Measurements from ENCODE around the gene RYR3. TPM values are rescaled to one million over a fixed set of nuclear protein-coding genes. Genes with fewer than 3 reads are reported as not detected.

The RYR3 gene
- total and polyA plus RNA-seq, 2 donors (not counting 1 experiment from before 2014, with no cell fraction given) = not detected

DNA sequence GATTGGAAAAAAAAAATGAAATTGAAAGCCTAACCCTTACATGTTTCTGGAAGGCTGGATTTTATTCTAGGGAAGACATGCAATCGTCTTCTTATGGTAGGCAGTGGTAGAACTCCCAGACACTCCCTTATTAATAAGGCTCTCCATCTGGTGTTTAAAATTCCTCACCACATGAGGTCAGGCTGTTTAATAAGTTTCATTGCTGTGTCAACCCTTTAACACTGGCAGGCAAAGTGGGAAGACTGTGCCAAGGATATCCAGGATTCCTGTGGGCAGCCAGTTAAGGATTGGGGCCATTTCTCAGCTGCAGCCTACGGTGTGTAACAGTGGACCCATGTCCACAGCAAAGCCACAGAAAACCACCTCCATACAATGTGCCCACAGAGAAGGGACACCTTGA lies 432.0 kb downstream of the RYR3 start:
- Mint-ChIP-seq H3K9me3 (ENCODE audit: insufficient read depth) (no peaks in the 10 kb centered on the region), H3K27ac (no peak overlapping the region), H3K4me1 (no peaks in the 10 kb centered on the region), H3K27me3 (no peaks in the 10 kb centered on the region), H3K4me3 (no peak overlapping the region)
- H3K27ac ChIP-seq (ENCODE audit: low read length in 2 of 2) = no peak overlapping the region
- no peak overlapping the region for H3K4me2 ChIP-seq (replicated peaks; ENCODE audit: low read depth, low read length, poor library complexity, severe bottlenecking)
- H3K36me3 ChIP-seq (replicated peaks in 1 of 2; ENCODE audit: control extremely low read depth in 1 of 2, control insufficient read depth in 1 of 2, extremely low read depth in 1 of 2, insufficient read depth in 2 of 2, low read length in 1 of 2) = no peaks in the 10 kb centered on the region
- DNase-seq (no peak), ATAC-seq (ENCODE audit: low read depth) (no peak)
- no peaks in the 10 kb centered on the region for H3K9me3 ChIP-seq (ENCODE audit: control extremely low read depth in 1 of 3, control insufficient read depth in 2 of 3, insufficient read depth in 1 of 3, low read length in 2 of 3)
- no peak overlapping the region for H3K9ac ChIP-seq (ENCODE audit: low read length)
- no peak overlapping the region for H2AFZ ChIP-seq (ENCODE audit: insufficient read depth, low read depth, low read length, poor library complexity, severe bottlenecking)
- H3K27me3 ChIP-seq (replicated peaks in 1 of 4; ENCODE audit: control extremely low read depth in 1 of 4, control insufficient read depth in 3 of 4, insufficient read depth in 4 of 4, low read length in 3 of 4) = no peaks in the 10 kb centered on the region
- no peaks in the 10 kb centered on the region for H3K4me1 ChIP-seq (ENCODE audit: control insufficient read depth in 2 of 2, insufficient read depth in 2 of 2, low read length in 2 of 2)
- intact Hi-C loops (cut with micrococcal nuclease) = no loop called here
- WGBS (ENCODE audit: insufficient coverage) = 90% methylated on average over 1 of the region's 2 CpGs
- ChIA-PET POLR2A (no interaction called here), CTCF (interaction anchor here (1.0 to 1.1 kb wide), 2 partner anchors 8 to 42 kb away, joined by 3 to 5 read pairs; no protein-coding TSS in a partner anchor)
- H3K79me2 ChIP-seq (ENCODE audit: control insufficient read depth, insufficient read depth, low read length) = no peaks in the 10 kb centered on the region
- TF ChIP-seq, protein P1, sequence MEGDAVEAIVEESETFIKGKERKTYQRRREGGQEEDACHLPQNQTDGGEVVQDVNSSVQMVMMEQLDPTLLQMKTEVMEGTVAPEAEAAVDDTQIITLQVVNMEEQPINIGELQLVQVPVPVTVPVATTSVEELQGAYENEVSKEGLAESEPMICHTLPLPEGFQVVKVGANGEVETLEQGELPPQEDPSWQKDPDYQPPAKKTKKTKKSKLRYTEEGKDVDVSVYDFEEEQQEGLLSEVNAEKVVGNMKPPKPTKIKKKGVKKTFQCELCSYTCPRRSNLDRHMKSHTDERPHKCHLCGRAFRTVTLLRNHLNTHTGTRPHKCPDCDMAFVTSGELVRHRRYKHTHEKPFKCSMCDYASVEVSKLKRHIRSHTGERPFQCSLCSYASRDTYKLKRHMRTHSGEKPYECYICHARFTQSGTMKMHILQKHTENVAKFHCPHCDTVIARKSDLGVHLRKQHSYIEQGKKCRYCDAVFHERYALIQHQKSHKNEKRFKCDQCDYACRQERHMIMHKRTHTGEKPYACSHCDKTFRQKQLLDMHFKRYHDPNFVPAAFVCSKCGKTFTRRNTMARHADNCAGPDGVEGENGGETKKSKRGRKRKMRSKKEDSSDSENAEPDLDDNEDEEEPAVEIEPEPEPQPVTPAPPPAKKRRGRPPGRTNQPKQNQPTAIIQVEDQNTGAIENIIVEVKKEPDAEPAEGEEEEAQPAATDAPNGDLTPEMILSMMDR (IDR thresholded peaks at IDR 0.05) = no peak
- TF ChIP-seq EZH2 (IDR thresholded peaks at IDR 0.05; ENCODE audit: borderline replicate concordance, insufficient read depth, low read depth, low read length, poor library complexity, severe bottlenecking) = no peak
- no peak overlapping the region for H3K4me3 ChIP-seq (ENCODE audit: control extremely low read depth in 1 of 5, extremely low read depth in 1 of 5, insufficient read depth in 1 of 5, low read depth in 2 of 5, low read length in 4 of 5)
- H4K20me1 ChIP-seq (ENCODE audit: control insufficient read depth, insufficient read depth, low read length, poor library complexity, severe bottlenecking) = no peaks in the 10 kb centered on the region

DNA sequence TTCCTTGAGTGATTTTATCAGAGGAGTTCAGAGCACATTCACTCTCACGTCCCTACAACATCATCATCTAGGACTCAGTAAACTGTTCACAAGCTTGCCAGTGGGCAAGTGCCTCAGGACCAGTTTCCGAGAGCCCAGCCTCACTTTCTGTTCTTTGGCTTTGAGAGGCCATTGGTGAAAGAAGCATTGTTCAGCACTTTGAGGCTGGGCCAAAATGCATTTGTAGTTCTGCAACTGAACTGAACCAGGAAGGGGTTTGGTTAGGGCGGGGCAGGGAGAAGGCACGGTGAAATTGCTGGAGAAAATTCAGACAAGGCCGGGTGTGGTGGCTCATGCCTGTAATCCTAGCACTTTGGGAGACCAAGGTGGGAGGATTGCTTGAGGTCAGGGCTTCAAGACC lies 435.4 kb downstream of the RYR3 start:
- H3K27ac ChIP-seq (ENCODE audit: low read length in 2 of 2) = no peak overlapping the region
- intact Hi-C loops (cut with micrococcal nuclease) = no loop called here
- Mint-ChIP-seq H3K27me3 (no peaks in the 10 kb centered on the region), H3K4me3 (no peak overlapping the region), H3K4me1 (no peaks in the 10 kb centered on the region), H3K9me3 (ENCODE audit: insufficient read depth) (no peaks in the 10 kb centered on the region), H3K27ac (no peak overlapping the region)
- H3K9me3 ChIP-seq (ENCODE audit: control extremely low read depth in 1 of 3, control insufficient read depth in 2 of 3, insufficient read depth in 1 of 3, low read length in 2 of 3) = no peaks in the 10 kb centered on the region
- no peak overlapping the region for H3K9ac ChIP-seq (ENCODE audit: low read length)
- no peak overlapping the region for H3K4me2 ChIP-seq (replicated peaks; ENCODE audit: low read depth, low read length, poor library complexity, severe bottlenecking)
- no peaks in the 10 kb centered on the region for H3K36me3 ChIP-seq (replicated peaks in 1 of 2; ENCODE audit: control extremely low read depth in 1 of 2, control insufficient read depth in 1 of 2, extremely low read depth in 1 of 2, insufficient read depth in 2 of 2, low read length in 1 of 2)
- no peak overlapping the region for H3K4me3 ChIP-seq (ENCODE audit: control extremely low read depth in 1 of 5, extremely low read depth in 1 of 5, insufficient read depth in 1 of 5, low read depth in 2 of 5, low read length in 4 of 5)
- H3K4me1 ChIP-seq (ENCODE audit: control insufficient read depth in 2 of 2, insufficient read depth in 2 of 2, low read length in 2 of 2) = no peaks in the 10 kb centered on the region
- TF ChIP-seq, protein P1 (IDR thresholded peaks at IDR 0.05) = no peak
- no peak for TF ChIP-seq EZH2 (IDR thresholded peaks at IDR 0.05; ENCODE audit: borderline replicate concordance, insufficient read depth, low read depth, low read length, poor library complexity, severe bottlenecking)
- POLR2A ChIA-PET = no interaction called here
- DNase-seq (no peak), ATAC-seq (ENCODE audit: low read depth) (no peak)
- WGBS (ENCODE audit: insufficient coverage) = 71% methylated on average over 4 of the region's 5 CpGs
- H4K20me1 ChIP-seq (ENCODE audit: control insufficient read depth, insufficient read depth, low read length, poor library complexity, severe bottlenecking) = no peaks in the 10 kb centered on the region
- no peak overlapping the region for H2AFZ ChIP-seq (ENCODE audit: insufficient read depth, low read depth, low read length, poor library complexity, severe bottlenecking)
- H3K79me2 ChIP-seq (ENCODE audit: control insufficient read depth, insufficient read depth, low read length) = no peaks in the 10 kb centered on the region
- no peaks in the 10 kb centered on the region for H3K27me3 ChIP-seq (replicated peaks in 1 of 4; ENCODE audit: control extremely low read depth in 1 of 4, control insufficient read depth in 3 of 4, insufficient read depth in 4 of 4, low read length in 3 of 4)
- CTCF ChIA-PET = no interaction called here
